Neural crest cell (in vitro differentiated cells): ENCODE data around the gene FRMD5. TPM values are rescaled to one million over a fixed set of nuclear protein-coding genes. Genes with fewer than 3 reads are reported as not detected.
A peak's percentile ranks its signal among the peaks of the same experiment; 100 is the strongest.

Experiments used
- DNase-seq: peaks from one replicate; pipeline ENCODE4 v3.0.0; 2021; ENCODE audit warnings: low read depth, mixed read lengths, low spot score
- H3K27ac Mint-ChIP-seq: one replicate; pipeline ENCODE4 v1.8.0; 2021; ENCODE audit warnings: mild to moderate bottlenecking, mixed read lengths; ENCODE audit not compliant: unreplicated experiment
- H3K27me3 Mint-ChIP-seq: 2 replicates; pipeline ENCODE4 v1.8.0; 2021; ENCODE audit warnings: low read depth, mild to moderate bottlenecking, mixed read lengths
- H3K36me3 Mint-ChIP-seq: 2 replicates; pipeline ENCODE4 v1.8.0; 2021; ENCODE audit warnings: low read depth, mild to moderate bottlenecking, mixed read lengths
- H3K4me1 Mint-ChIP-seq: 2 replicates; pipeline ENCODE4 v1.8.0; 2021; ENCODE audit warnings: mixed read lengths
- H3K4me3 Mint-ChIP-seq: one replicate; pipeline ENCODE4 v1.8.0; 2021; ENCODE audit warnings: mild to moderate bottlenecking, mixed read lengths
- H3K9me3 Mint-ChIP-seq: 2 replicates; pipeline ENCODE4 v1.8.0; 2021; ENCODE audit warnings: mixed read lengths
- total RNA-seq: library from RNA; stranded (reverse); gene quantifications from 2 replicates; pipeline ENCODE4 v1.2.1, GENCODE V29; 2021
- TF ChIP-seq, protein P1 (sequence below): fragments of 200-600 bp; sonication (generic); conservative IDR thresholded peaks from 2 replicates; pipeline ENCODE4 v1.5.0; 2021; ENCODE audit warnings: antibody characterized with exemption, mild to moderate bottlenecking

FRMD5 gene
- total RNA-seq, 1 donor from 2014 or later = 4.3 TPM

DNA sequence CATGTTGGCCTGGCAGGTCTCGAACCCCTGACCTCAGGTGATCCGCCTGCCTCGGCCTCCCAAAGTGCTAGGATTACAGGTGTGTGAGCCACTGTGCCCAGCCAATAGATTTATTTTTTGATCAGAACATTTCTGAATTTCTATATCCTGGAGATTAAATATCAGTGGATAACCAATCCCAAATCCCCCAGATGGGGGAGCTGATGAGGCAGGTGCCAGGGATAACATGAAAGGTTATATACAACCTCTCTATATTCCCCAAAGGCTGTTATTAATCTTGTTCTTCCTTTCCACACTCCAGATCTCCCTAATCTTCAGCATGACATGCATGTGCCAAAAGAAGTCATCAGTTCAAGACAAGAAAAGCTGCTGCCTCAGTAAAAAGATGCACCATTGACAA, 256.0 kb downstream of the FRMD5 start:
- TF ChIP-seq, protein P1, sequence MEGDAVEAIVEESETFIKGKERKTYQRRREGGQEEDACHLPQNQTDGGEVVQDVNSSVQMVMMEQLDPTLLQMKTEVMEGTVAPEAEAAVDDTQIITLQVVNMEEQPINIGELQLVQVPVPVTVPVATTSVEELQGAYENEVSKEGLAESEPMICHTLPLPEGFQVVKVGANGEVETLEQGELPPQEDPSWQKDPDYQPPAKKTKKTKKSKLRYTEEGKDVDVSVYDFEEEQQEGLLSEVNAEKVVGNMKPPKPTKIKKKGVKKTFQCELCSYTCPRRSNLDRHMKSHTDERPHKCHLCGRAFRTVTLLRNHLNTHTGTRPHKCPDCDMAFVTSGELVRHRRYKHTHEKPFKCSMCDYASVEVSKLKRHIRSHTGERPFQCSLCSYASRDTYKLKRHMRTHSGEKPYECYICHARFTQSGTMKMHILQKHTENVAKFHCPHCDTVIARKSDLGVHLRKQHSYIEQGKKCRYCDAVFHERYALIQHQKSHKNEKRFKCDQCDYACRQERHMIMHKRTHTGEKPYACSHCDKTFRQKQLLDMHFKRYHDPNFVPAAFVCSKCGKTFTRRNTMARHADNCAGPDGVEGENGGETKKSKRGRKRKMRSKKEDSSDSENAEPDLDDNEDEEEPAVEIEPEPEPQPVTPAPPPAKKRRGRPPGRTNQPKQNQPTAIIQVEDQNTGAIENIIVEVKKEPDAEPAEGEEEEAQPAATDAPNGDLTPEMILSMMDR = peak; percentile 53
- Mint-ChIP-seq H3K4me3 (no peak overlapping the region), H3K27ac (no peak overlapping the region), H3K4me1 (no peaks in the 10 kb centered on the region), H3K27me3 (peaks cover 2% of the 10 kb centered on the region), H3K9me3 (no peaks in the 10 kb centered on the region), H3K36me3 (no peaks in the 10 kb centered on the region)
- no peak for DNase-seq

GRCh38 chr15:43934480-43934879, 260.6 kb downstream of the FRMD5 start:
- DNase-seq = no peak
- Mint-ChIP-seq H3K4me1 (no peaks in the 10 kb centered on the region), H3K9me3 (no peaks in the 10 kb centered on the region), H3K4me3 (no peak overlapping the region), H3K36me3 (no peaks in the 10 kb centered on the region), H3K27me3 (no peaks in the 10 kb centered on the region), H3K27ac (no peak overlapping the region)
- TF ChIP-seq, protein P1 = no peak

GRCh38 chr15:43932907-43933306, 262.2 kb downstream of the FRMD5 start:
- TF ChIP-seq, protein P1 = no peak
- H3K9me3 Mint-ChIP-seq = no peaks in the 10 kb centered on the region
- no peaks in the 10 kb centered on the region for H3K27me3 Mint-ChIP-seq
- no peaks in the 10 kb centered on the region for H3K4me1 Mint-ChIP-seq
- no peak overlapping the region for H3K27ac Mint-ChIP-seq
- no peaks in the 10 kb centered on the region for H3K36me3 Mint-ChIP-seq
- H3K4me3 Mint-ChIP-seq = no peak overlapping the region
- no peak for DNase-seq

DNA sequence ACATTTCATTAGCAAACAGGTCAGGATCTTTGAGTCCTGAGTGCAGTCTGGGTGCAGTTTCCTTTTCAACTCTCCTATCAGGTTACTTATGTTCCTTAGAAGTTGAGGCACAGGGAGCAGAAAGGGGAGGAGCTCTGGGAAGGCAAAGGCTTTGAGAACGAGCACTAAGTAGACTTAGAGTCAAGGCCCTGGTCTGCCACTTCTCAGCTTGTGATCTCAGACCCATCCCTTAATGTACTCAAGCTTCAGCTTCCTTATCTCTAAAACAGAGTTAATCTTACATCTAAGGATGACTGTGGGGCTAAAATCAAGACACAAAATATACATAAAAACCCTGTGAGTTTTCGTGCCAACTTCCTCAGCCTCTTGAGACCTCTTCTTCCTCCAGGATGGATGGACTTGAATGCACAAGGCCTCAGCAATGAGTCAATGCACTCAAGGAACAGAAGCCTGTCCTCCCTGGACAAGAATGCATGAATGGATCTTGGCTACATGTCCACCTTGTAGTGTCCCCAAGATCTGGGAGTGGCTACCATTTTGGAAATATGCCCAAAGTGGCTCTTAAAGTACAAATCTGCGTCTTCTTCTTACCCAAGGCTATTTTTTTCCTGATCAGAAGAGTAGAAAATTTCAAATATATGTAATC, 263.2 kb downstream of the FRMD5 start:
- H3K4me3 Mint-ChIP-seq = no peak overlapping the region
- TF ChIP-seq, protein P1 = no peak
- H3K36me3 Mint-ChIP-seq = no peaks in the 10 kb centered on the region

GRCh38 chr15:43931119-43931518, 264.0 kb downstream of the FRMD5 start:
- Mint-ChIP-seq H3K4me1 (no peaks in the 10 kb centered on the region), H3K4me3 (no peak overlapping the region), H3K27ac (no peak overlapping the region), H3K9me3 (no peaks in the 10 kb centered on the region), H3K27me3 (no peaks in the 10 kb centered on the region), H3K36me3 (no peaks in the 10 kb centered on the region)
- DNase-seq = no peak
- TF ChIP-seq, protein P1 = no peak

More for the DNA sequence above, 263.2 kb downstream of the FRMD5 start:
- Mint-ChIP-seq H3K9me3 (no peaks in the 10 kb centered on the region), H3K27ac (no peak overlapping the region), H3K4me1 (no peaks in the 10 kb centered on the region), H3K27me3 (no peaks in the 10 kb centered on the region)
- DNase-seq = no peak
